HG02759 (cell line): ENCODE results near the gene SAXO2.
"Not testable (repeated sequence)": the region's sequence is repeated elsewhere in the genome, so short reads cannot be mapped to it uniquely, and the experiment has no call there.

ENCODE experiments used
- ATAC-seq: cut with Tn5 transposase; IDR thresholded peaks from one replicate; pipeline ENCODE4 v1.9.1; 2021; ENCODE audit warnings: mild to moderate bottlenecking, moderate library complexity; ENCODE audit not compliant: unreplicated experiment

Gene SAXO2

DNA sequence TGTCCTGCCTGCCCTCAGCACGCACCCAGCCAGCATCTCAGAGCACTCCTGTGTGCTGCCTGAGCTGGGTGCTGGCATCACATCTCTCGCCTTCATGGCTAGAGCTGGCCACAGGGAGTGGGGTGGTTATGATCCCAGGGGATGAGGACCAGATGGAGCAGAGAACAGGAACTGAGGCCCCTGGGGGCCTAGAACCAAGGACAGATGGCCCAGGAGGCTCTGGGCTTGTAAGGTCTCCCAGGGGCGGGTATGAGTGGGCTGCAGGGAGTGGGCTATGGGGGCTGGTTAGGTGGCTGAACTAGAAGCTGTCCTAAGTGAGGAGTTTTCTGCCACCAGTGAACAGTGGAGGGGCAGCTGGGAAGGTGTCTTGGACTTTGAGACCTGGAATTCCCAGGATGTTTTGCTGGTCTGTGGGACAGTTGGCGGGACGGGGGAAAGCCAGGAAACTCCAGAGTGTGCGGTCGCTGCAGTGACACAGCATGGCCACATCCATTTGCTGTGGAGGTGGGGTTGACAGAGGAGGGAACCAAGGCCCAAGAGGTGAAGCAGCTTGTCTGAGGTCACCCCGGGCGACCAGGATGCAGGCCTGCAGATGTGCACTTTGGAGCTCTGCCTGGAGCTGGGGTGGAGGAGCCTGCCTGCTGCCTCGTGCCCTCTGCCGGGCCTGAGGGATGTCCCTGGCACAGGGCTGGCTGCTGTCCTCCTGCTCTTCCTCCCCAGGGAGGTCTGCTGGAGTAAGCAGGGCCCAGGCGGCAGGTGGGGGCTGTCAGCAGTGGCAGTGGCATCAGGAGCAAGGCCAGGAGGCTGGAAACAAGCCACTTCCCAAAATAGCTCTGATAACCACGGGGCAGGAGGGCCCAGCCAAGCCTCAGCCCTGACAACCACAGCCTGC lies 70.3 kb downstream of the SAXO2 start:
- not testable (repeated sequence) for ATAC-seq

GRCh38 chr15:82333603-82334553 lies 71.3 kb downstream of the SAXO2 start:
- not testable (repeated sequence) for ATAC-seq
